Measurements from ENCODE around the gene CTIF. TPM values are rescaled to one million over a fixed set of nuclear protein-coding genes. Genes with fewer than 3 reads are reported as not detected.
A peak's percentile ranks its signal among the peaks of the same experiment; 100 is the strongest.

CTIF gene
- total RNA-seq, 1 donor: 65.9 TPM

- Histone ChIP-seq H3K4me3 (ENCODE audit: insufficient read depth, low read length) (no peak overlapping the region), H4K20me1 (ENCODE audit: insufficient read depth, low read length) (peaks cover 73% of the 10 kb centered on the region), H3K27me3 (ENCODE audit: insufficient read depth, low read length) (no peaks in the 10 kb centered on the region), H2AFZ (ENCODE audit: low read length) (no peak overlapping the region), H3K4me1 (ENCODE audit: insufficient read depth, low read length) (peaks cover 14% of the 10 kb centered on the region), H3K4me2 (ENCODE audit: insufficient read depth, low read length) (no peak overlapping the region), H3K27ac (ENCODE audit: low read depth, low read length) (no peak overlapping the region), H3K9me3 (ENCODE audit: low read depth, low read length) (no peaks in the 10 kb centered on the region), H3K79me2 (ENCODE audit: insufficient read depth, low read length) (peaks cover 52% of the 10 kb centered on the region), H3K36me3 (ENCODE audit: insufficient read depth, low read length) (peaks cover 17% of the 10 kb centered on the region)
- no peak for DNase-seq (ENCODE audit: insufficient read length, low spot score, missing footprints)
- TF ChIP-seq CTCF (IDR thresholded peaks at IDR 0.05; ENCODE audit: extremely low read depth, low read depth, low read length): no peak
Observed at GRCh38 chr18:48616484-48617255, 77.8 kb downstream of the CTIF start.

- Histone ChIP-seq H3K27ac (ENCODE audit: low read depth, low read length) (no peak overlapping the region), H3K27me3 (ENCODE audit: insufficient read depth, low read length) (no peaks in the 10 kb centered on the region), H3K4me1 (ENCODE audit: insufficient read depth, low read length) (peaks cover 27% of the 10 kb centered on the region), H3K4me2 (ENCODE audit: insufficient read depth, low read length) (no peak overlapping the region), H3K79me2 (ENCODE audit: insufficient read depth, low read length) (peaks cover 40% of the 10 kb centered on the region), H2AFZ (ENCODE audit: low read length) (no peak overlapping the region), H3K9me3 (ENCODE audit: low read depth, low read length) (no peaks in the 10 kb centered on the region), H3K4me3 (ENCODE audit: insufficient read depth, low read length) (no peak overlapping the region), H3K36me3 (ENCODE audit: insufficient read depth, low read length) (peaks cover 17% of the 10 kb centered on the region), H4K20me1 (ENCODE audit: insufficient read depth, low read length) (peaks cover 60% of the 10 kb centered on the region)
- no peak for DNase-seq (ENCODE audit: insufficient read length, low spot score, missing footprints)
- TF ChIP-seq CTCF (IDR thresholded peaks at IDR 0.05; ENCODE audit: extremely low read depth, low read depth, low read length): no peak
Observed at GRCh38 chr18:48617844-48618497, 79.1 kb downstream of the CTIF start.

GRCh38 chr18:48619016-48619415 lies 80.2 kb downstream of the CTIF start:
- peaks cover 17% of the 10 kb centered on the region for H3K36me3 ChIP-seq (ENCODE audit: insufficient read depth, low read length)
- peaks cover 50% of the 10 kb centered on the region for H4K20me1 ChIP-seq (ENCODE audit: insufficient read depth, low read length)
- no peak overlapping the region for H3K4me3 ChIP-seq (ENCODE audit: insufficient read depth, low read length)
- no peak overlapping the region for H3K27ac ChIP-seq (ENCODE audit: low read depth, low read length)
- H3K9me3 ChIP-seq (ENCODE audit: low read depth, low read length): no peaks in the 10 kb centered on the region
- no peak for TF ChIP-seq CTCF (IDR thresholded peaks at IDR 0.05; ENCODE audit: extremely low read depth, low read depth, low read length)
- no peaks in the 10 kb centered on the region for H3K27me3 ChIP-seq (ENCODE audit: insufficient read depth, low read length)
- DNase-seq (ENCODE audit: insufficient read length, low spot score, missing footprints): peak; percentile 58
- peaks cover 35% of the 10 kb centered on the region for H3K4me1 ChIP-seq (ENCODE audit: insufficient read depth, low read length)
- peaks cover 31% of the 10 kb centered on the region for H3K79me2 ChIP-seq (ENCODE audit: insufficient read depth, low read length)
- H3K4me2 ChIP-seq (ENCODE audit: insufficient read depth, low read length): no peak overlapping the region
- no peak overlapping the region for H2AFZ ChIP-seq (ENCODE audit: low read length)

- no peak overlapping the region for H3K4me3 ChIP-seq (ENCODE audit: insufficient read depth, low read length)
- H3K4me1 ChIP-seq (ENCODE audit: insufficient read depth, low read length): peaks cover 35% of the 10 kb centered on the region
- no peak for TF ChIP-seq CTCF (IDR thresholded peaks at IDR 0.05; ENCODE audit: extremely low read depth, low read depth, low read length)
- peaks cover 45% of the 10 kb centered on the region for H4K20me1 ChIP-seq (ENCODE audit: insufficient read depth, low read length)
- no peak for DNase-seq (ENCODE audit: insufficient read length, low spot score, missing footprints)
- H3K36me3 ChIP-seq (ENCODE audit: insufficient read depth, low read length): peaks cover 18% of the 10 kb centered on the region
- no peak overlapping the region for H3K4me2 ChIP-seq (ENCODE audit: insufficient read depth, low read length)
- H3K27ac ChIP-seq (ENCODE audit: low read depth, low read length): no peak overlapping the region
- no peak overlapping the region for H2AFZ ChIP-seq (ENCODE audit: low read length)
- H3K79me2 ChIP-seq (ENCODE audit: insufficient read depth, low read length): peaks cover 27% of the 10 kb centered on the region
- no peaks in the 10 kb centered on the region for H3K27me3 ChIP-seq (ENCODE audit: insufficient read depth, low read length)
- H3K9me3 ChIP-seq (ENCODE audit: low read depth, low read length): no peaks in the 10 kb centered on the region
Observed at GRCh38 chr18:48619501-48619900, 80.7 kb downstream of the CTIF start.
